ENCODE data around the gene KIAA0232. TPM values are rescaled to one million over a fixed set of nuclear protein-coding genes. Genes with fewer than 3 reads are reported as not detected.

KIAA0232 gene
- total RNA-seq, 1 donor from 2014 or later = 20.9 TPM

- no peak overlapping the region for H3K4me3 ChIP-seq (ENCODE audit: low read depth, low read length)
- DNase-seq (ENCODE audit: low read depth) = no peak
- no peak for TF ChIP-seq CTCF (conservative IDR thresholded peaks at IDR 0.05; ENCODE audit: low read depth, low read length)
Observed at GRCh38 chr4:6851431-6851830, 68.9 kb downstream of the KIAA0232 start.

GRCh38 chr4:6851962-6852361 lies 69.4 kb downstream of the KIAA0232 start:
- no peak for TF ChIP-seq CTCF (conservative IDR thresholded peaks at IDR 0.05; ENCODE audit: low read depth, low read length)
- DNase-seq (ENCODE audit: low read depth) = no peak
- H3K4me3 ChIP-seq (ENCODE audit: low read depth, low read length) = no peak overlapping the region

GRCh38 chr4:6852582-6852981 lies 70.1 kb downstream of the KIAA0232 start:
- no peak for TF ChIP-seq CTCF (conservative IDR thresholded peaks at IDR 0.05; ENCODE audit: low read depth, low read length)
- no peak overlapping the region for H3K4me3 ChIP-seq (ENCODE audit: low read depth, low read length)
- no peak for DNase-seq (ENCODE audit: low read depth)

GRCh38 chr4:6854098-6854744 lies 71.7 kb downstream of the KIAA0232 start:
- DNase-seq (ENCODE audit: low read depth) = no peak
- no peak for TF ChIP-seq CTCF (conservative IDR thresholded peaks at IDR 0.05; ENCODE audit: low read depth, low read length)
- H3K4me3 ChIP-seq (ENCODE audit: low read depth, low read length) = no peak overlapping the region

- TF ChIP-seq CTCF (conservative IDR thresholded peaks at IDR 0.05; ENCODE audit: low read depth, low read length) = no peak
- no peak overlapping the region for H3K4me3 ChIP-seq (ENCODE audit: low read depth, low read length)
- no peak for DNase-seq (ENCODE audit: low read depth)
Observed at GRCh38 chr4:6855692-6856297, 73.3 kb downstream of the KIAA0232 start.

GRCh38 chr4:6856391-6856790 lies 73.9 kb downstream of the KIAA0232 start:
- TF ChIP-seq CTCF (conservative IDR thresholded peaks at IDR 0.05; ENCODE audit: low read depth, low read length) = no peak
- H3K4me3 ChIP-seq (ENCODE audit: low read depth, low read length) = no peak overlapping the region

More at GRCh38 chr4:6856391-6856790, 73.9 kb downstream of the KIAA0232 start:
- no peak for DNase-seq (ENCODE audit: low read depth)
